GM21529 (cell line): Measurements from ENCODE around the gene EPB41.

Source experiments
- ATAC-seq: cut with Tn5 transposase; IDR thresholded peaks from one replicate; pipeline ENCODE4 v1.9.1; 2021; ENCODE audit not compliant: unreplicated experiment

The EPB41 gene

DNA sequence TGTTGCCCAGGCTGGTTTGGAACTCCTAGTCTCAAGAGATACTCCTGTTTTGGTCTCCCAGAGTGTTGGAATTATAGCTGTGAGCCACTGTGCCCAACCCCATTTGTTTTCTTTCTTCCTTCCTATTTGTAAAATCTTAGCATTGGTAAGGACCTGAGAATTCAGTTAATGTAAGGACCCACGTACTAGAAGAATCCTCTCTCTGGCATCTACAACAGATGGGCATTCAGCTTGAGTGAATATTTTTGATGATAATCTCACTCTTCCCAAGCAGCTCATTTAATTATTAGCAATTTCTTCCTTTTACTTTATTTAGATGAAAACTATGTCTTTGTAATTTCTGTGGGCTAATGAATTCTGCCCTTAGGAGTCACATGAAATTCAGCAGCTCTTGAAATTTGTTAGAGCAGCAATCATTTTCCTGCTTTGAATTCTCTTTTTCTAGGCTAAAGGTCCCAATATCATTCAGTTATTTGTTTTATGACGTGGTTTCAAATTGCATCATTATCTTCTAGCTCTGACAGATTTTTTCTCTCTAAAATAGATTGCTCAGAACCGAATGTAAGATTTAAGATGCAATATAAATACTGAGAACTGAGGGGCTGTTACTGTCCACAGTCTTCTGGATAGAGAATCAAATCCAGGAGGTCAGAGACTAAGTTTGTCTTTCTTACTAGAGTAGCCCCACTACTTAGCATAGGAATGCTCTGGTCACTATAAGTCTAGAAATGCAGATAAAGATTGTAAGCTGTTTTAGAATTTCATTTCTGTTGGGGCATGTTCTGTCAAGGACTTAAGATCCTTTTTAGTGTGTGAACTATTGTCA lies 59.4 kb downstream of the EPB41 start:
- ATAC-seq = no peak

GRCh38 chr1:28974432-28974831 lies 60.1 kb downstream of the EPB41 start:
- ATAC-seq = no peak

- no peak for ATAC-seq
Observed at GRCh38 chr1:28976248-28976647, 61.9 kb downstream of the EPB41 start.

GRCh38 chr1:28981210-28981609 lies 66.8 kb downstream of the EPB41 start:
- ATAC-seq = no peak

DNA sequence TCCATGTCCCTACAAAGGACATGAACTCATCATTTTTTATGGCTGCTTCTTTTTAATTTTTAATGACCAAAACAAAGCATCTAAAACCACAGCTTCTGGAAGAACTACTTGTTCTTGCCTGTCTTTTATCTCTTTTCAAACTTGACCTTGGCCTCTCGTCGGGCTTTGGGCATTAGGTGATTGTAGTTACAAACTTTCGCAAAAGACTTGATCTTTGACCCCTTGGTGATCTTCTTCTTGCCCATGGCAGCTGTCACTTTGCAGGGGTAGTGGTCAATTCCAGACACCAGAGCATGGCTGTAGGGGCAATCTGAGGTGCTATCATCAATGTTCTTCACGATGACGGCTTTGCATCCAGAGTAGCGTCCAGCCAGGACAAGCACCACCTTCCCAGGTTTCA lies 67.8 kb downstream of the EPB41 start:
- no peak for ATAC-seq

- ATAC-seq = no peak
Observed at GRCh38 chr1:28983091-28983490, 68.7 kb downstream of the EPB41 start.

GRCh38 chr1:28983509-28984310 lies 69.3 kb downstream of the EPB41 start:
- ATAC-seq = no peak

GRCh38 chr1:28984311-28984684 lies 69.9 kb downstream of the EPB41 start:
- ATAC-seq = no peak

GRCh38 chr1:28985427-28985826 lies 71.1 kb downstream of the EPB41 start:
- ATAC-seq = no peak

GRCh38 chr1:28986306-28986910 lies 72.0 kb downstream of the EPB41 start:
- no peak for ATAC-seq

DNA sequence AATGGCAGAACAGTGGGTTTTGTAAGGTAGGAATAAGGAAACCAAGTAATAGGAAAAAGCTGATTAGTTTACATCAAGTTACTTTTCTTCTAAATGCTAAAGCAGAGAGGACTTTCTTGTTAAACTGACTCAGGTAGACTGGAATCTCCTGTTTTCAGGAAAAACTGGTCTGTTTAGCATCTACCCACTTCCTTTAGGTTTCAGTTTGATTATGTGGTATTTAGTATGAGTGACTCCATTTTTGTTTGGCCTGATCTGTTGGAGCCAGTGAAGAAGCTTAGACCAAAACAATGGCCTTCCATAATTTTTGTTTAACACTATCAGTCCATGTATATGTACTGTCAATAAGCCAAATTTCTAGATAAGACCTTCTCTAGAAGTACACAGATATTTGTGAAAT lies 88.4 kb downstream of the EPB41 start:
- no peak for ATAC-seq

DNA sequence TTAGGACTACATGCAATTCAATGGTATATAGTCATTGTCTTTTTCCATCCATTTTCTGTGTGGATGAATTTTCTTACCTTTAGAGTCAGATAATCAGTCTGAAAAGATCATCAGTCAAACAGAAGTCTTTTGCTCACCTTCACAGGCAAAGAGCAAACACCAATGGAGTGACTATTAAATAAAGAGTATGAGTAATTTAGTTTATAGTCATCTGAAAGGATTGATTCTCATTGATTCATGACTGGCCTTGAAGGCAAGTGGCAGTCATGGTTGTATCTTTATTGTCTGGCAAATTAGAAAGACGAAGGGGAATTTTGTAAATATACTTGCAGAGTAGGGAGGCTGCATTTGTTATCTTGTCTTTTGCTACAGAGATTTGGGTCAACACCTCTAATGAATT lies 89.9 kb downstream of the EPB41 start:
- ATAC-seq = no peak

GRCh38 chr1:29004798-29005197 lies 90.4 kb downstream of the EPB41 start:
- no peak for ATAC-seq

DNA sequence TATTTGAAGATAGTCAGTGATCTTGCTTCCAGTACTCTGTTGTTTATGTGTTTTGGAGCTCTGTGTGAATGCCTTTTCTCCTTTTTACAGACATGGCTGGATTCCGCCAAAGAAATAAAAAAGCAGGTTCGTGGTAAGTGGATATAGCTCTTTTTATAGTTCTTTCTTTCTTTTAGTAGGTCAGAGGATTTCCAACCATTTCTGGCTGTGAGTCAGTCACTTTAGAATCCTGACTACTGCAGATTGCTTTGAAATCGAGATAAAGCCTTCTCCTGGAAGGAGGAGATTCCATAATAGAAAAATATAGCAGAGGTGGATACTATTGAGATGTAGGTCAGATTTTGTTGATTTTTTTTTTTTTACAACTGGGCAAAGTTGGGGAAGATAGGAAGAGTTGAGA lies 97.4 kb downstream of the EPB41 start:
- no peak for ATAC-seq

GRCh38 chr1:29017235-29017634 lies 102.9 kb downstream of the EPB41 start:
- ATAC-seq = no peak

DNA sequence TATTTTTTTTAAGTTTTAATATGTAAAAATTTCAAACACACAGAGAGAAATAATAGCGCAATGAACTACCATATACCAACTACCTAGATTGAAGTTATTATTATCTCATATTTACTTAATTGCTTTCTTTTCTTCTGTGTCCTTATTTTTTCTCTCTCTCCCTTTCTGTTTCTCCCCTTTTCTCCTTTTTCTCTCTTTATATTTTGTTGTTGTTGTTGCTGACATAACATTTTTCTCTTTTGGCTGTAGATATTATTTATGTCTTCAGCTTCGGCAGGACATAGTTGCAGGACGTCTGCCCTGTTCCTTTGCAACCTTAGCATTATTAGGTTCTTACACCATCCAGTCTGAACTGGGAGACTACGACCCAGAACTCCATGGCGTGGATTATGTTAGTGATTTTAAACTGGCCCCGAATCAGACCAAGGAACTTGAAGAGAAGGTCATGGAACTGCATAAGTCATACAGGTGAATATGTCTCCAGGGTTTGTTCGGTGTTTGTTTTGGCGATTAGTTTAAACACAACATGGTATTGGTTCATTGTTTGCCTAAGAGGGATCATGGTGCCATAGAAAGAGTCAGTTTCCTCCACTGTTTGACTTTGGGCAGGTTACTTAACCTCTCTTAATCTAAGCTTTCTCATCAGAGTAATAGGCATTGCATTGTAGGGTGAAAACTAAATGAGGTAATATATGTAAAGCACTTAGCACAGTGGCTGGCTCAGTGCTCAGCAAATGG lies 103.8 kb downstream of the EPB41 start:
- ATAC-seq = no peak

DNA sequence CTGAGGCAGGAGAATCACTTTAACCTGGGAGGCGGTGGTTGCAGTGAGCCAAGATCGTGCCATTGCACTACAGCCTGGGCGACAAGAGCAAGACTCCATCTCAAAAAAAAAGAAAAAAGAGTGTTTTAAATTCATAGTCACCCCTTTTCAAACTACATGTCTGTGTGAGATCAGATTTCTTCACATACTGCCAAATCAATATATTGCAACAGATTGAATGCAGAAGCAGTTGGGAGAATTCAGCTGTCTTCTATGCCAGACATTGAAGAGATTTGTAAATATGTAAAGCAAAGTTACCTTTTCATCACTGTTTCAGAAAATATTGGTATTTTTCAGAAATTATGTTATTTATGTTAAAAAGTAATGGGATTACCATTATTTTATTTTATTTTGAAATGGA lies 108.3 kb downstream of the EPB41 start:
- no peak for ATAC-seq

- ATAC-seq = no peak
Observed at GRCh38 chr1:29029667-29030066, 115.3 kb downstream of the EPB41 start.

GRCh38 chr1:29032841-29033240 lies 118.5 kb downstream of the EPB41 start:
- no peak for ATAC-seq

DNA sequence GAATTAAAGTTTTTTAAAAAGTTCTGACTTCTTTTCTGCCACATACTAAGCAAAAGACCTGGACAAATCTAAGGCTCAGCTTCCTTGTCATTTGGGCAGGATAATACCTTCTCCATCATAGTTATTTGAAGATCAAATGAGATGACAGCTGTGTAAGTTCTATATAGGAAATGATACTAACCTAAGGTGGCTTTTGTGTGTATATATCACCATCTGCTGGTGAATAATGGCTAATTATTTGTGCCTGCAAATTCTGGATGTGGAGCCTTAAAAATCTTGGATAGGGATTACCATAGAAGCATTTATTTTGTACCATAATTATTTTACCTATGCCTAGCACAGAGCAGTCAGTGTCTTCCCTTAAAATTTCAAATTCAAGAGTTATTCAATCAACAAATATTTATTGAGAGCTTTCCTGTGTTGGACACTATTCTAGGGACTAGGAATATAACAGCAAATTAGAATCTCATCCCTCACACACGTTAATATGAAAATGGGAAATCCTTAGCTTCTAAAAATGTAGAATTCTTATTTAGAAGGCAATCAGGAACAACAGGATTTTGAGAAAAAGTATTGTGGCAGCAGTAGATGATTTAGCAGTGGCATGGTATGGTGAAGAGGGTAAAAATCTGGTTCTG lies 119.6 kb downstream of the EPB41 start:
- ATAC-seq = no peak
